Endodermal cell (in vitro differentiated cells): ENCODE data around the gene CRACR2B. TPM values are rescaled to one million over a fixed set of nuclear protein-coding genes. Genes with fewer than 3 reads are reported as not detected.

ENCODE experiments used
- DNase-seq: peaks from one replicate; pipeline ENCODE4 v3.0.0-alpha.2; 2017
- H3K27ac ChIP-seq: 2 replicates; pipeline ENCODE4 v1.5.1; 2013; ENCODE audit warnings: mild to moderate bottlenecking, low read depth, low read length, moderate library complexity
- H3K27me3 ChIP-seq: 2 replicates; pipeline ENCODE4 v1.6.1; 2013; ENCODE audit warnings: mild to moderate bottlenecking, low read length, moderate library complexity; ENCODE audit not compliant: insufficient read depth, control insufficient read depth, poor library complexity, severe bottlenecking
- H3K36me3 ChIP-seq: 2 replicates; pipeline ENCODE4 v1.7.0; 2013; ENCODE audit warnings: mild to moderate bottlenecking, low read length, moderate library complexity; ENCODE audit not compliant: control insufficient read depth, insufficient read depth
- H3K4me1 ChIP-seq: one replicate; pipeline ENCODE4 v1.7.0; 2013; ENCODE audit warnings: low read length; ENCODE audit not compliant: control insufficient read depth, insufficient read depth
- H3K4me3 ChIP-seq: 2 replicates; pipeline ENCODE4 v1.5.1; 2013; ENCODE audit warnings: mild to moderate bottlenecking, low read length, moderate library complexity
- H3K9ac ChIP-seq: 2 replicates; pipeline ENCODE4 v1.6.1; 2013; ENCODE audit warnings: mild to moderate bottlenecking, low read length, moderate library complexity; ENCODE audit not compliant: poor library complexity, severe bottlenecking; ENCODE audit errors: extremely low read depth
- H3K9me3 ChIP-seq: 2 replicates; pipeline ENCODE4 v1.6.1; 2013; ENCODE audit warnings: mild to moderate bottlenecking, low read length, moderate library complexity; ENCODE audit not compliant: control insufficient read depth
- H3K27ac Mint-ChIP-seq: 2 replicates; pipeline ENCODE4 v1.8.0; 2020; ENCODE audit warnings: mixed read lengths
- H3K27me3 Mint-ChIP-seq: 2 replicates; pipeline ENCODE4 v1.8.0; 2021; ENCODE audit warnings: mild to moderate bottlenecking, mixed read lengths; ENCODE audit not compliant: insufficient read depth
- H3K36me3 Mint-ChIP-seq: 2 replicates; pipeline ENCODE4 v1.8.0; 2020; ENCODE audit warnings: low read depth, mixed read lengths
- H3K4me1 Mint-ChIP-seq: 2 replicates; pipeline ENCODE4 v1.8.0; 2020; ENCODE audit warnings: mixed read lengths
- H3K4me3 Mint-ChIP-seq: 2 replicates; pipeline ENCODE4 v1.8.0; 2020; ENCODE audit warnings: mild to moderate bottlenecking, moderate library complexity, mixed read lengths
- H3K9me3 Mint-ChIP-seq: 2 replicates; pipeline ENCODE4 v1.8.0; 2020; ENCODE audit warnings: mild to moderate bottlenecking, mixed read lengths
- CTCF ChIP-seq: fragments of 200-600 bp; sonication (generic); conservative IDR thresholded peaks from 2 replicates; pipeline ENCODE4 v1.5.0; 2021; ENCODE audit warnings: antibody characterized with exemption, mild to moderate bottlenecking
- WGBS, 2 experiments: methylation state at CpG; one replicate each; pipeline versions ENCODE4 v1.1.5 to v1.1.7; 2013; ENCODE audit warnings: missing lambda C conversion rate in 2 of 2, mixed read lengths in 1 of 2; ENCODE audit not compliant: insufficient coverage in 1 of 2, insufficient read length in 1 of 2; 5-methylcytosine and 5-hydroxymethylcytosine counted together
- total RNA-seq, 2 donors: library from RNA; stranded (reverse); fragmentation: NEBNext Ultra II Directional in 1 of 2; extraction: Animal tissue kit (Norgen Biotek cat#: 25700) in 1 of 2; gene quantifications; 2 replicates in 1 of 2; 3 replicates in 1 of 2; pipeline ENCODE4 v1.2.1, GENCODE V29; 2021

Gene CRACR2B
- total RNA-seq, 2 donors from 2014 or later = 22.3 to 28.1 TPM

- Mint-ChIP-seq H3K27me3 (no peaks in the 10 kb centered on the region), H3K4me1 (peaks cover 17% of the 10 kb centered on the region), H3K27ac (peak within 1 kb of the TSS; percentile 99), H3K36me3 (peaks cover 31% of the 10 kb centered on the region), H3K9me3 (no peaks in the 10 kb centered on the region), H3K4me3 (peak within 1 kb of the TSS; percentile 85)
- 0 to 1% methylated on average over 20 to 81 of the region's 81 CpGs for WGBS, 2 experiments
- Histone ChIP-seq H3K27me3 (no peaks in the 10 kb centered on the region), H3K9ac (peak within 1 kb of the TSS; percentile 94), H3K9me3 (no peaks in the 10 kb centered on the region), H3K36me3 (peaks cover 31% of the 10 kb centered on the region), H3K27ac (peak within 1 kb of the TSS; percentile 98), H3K4me3 (peak within 1 kb of the TSS; percentile 89), H3K4me1 (no peaks in the 10 kb centered on the region)
- no peak for TF ChIP-seq CTCF
- peak; percentile 98 for DNase-seq
Measured at GRCh38 chr11:809287-810039, 18.3 kb upstream of the CRACR2B start, which contains the start of gene RPLP2. Gene RPLP2 (plus strand): TSS chr11:809967. CDS start chr11:810235, 268 bp downstream.

GRCh38 chr11:810040-810567 is 17.6 kb upstream of the CRACR2B start:
- Mint-ChIP-seq H3K36me3 (peaks cover 31% of the 10 kb centered on the region), H3K4me1 (peaks cover 17% of the 10 kb centered on the region), H3K27ac (peak overlapping the region; percentile 99), H3K9me3 (no peaks in the 10 kb centered on the region), H3K4me3 (peak overlapping the region; percentile 85), H3K27me3 (no peaks in the 10 kb centered on the region)
- peaks cover 31% of the 10 kb centered on the region for H3K36me3 ChIP-seq
- H3K9ac ChIP-seq = peak overlapping the region; percentile 94
- H3K27me3 ChIP-seq = no peaks in the 10 kb centered on the region
- H3K27ac ChIP-seq = peak overlapping the region; percentile 38
- 0 to 1% methylated on average over 12 to 55 of the region's 55 CpGs for WGBS, 2 experiments
- peak overlapping the region; percentile 89 for H3K4me3 ChIP-seq
- no peak for DNase-seq
- no peaks in the 10 kb centered on the region for H3K9me3 ChIP-seq
- peak; percentile 29 for TF ChIP-seq CTCF
- H3K4me1 ChIP-seq = no peaks in the 10 kb centered on the region

GRCh38 chr11:811446-812245 is 16.1 kb upstream of the CRACR2B start:
- Mint-ChIP-seq H3K27me3 (no peaks in the 10 kb centered on the region), H3K27ac (peak overlapping the region; percentile 89), H3K4me3 (peak overlapping the region; percentile 85), H3K36me3 (peaks cover 31% of the 10 kb centered on the region), H3K9me3 (no peaks in the 10 kb centered on the region), H3K4me1 (peaks cover 17% of the 10 kb centered on the region)
- 92 to 94% methylated on average over 14 of the region's 14 CpGs for WGBS, 2 experiments
- Histone ChIP-seq H3K4me1 (no peaks in the 10 kb centered on the region), H3K4me3 (peak overlapping the region; percentile 89), H3K36me3 (peaks cover 31% of the 10 kb centered on the region), H3K27me3 (no peaks in the 10 kb centered on the region), H3K9me3 (no peaks in the 10 kb centered on the region), H3K9ac (peak overlapping the region; percentile 94), H3K27ac (no peak overlapping the region)
- no peak for DNase-seq
- no peak for TF ChIP-seq CTCF
